Lower leg skin (tissue), 3 donors: Measurements from ENCODE around the gene NDUFAF2.

Experiments
- CTCF ChIP-seq, 3 donors: fragments of 450-650 bp; IDR thresholded peaks; one replicate each; pipeline ENCODE4 v1.5.1; 2016; ENCODE audit warnings: antibody characterized with exemption in 3 of 3, mild to moderate bottlenecking in 3 of 3, moderate library complexity in 2 of 3
- POLR2A ChIP-seq, 2 donors: fragments of 450-650 bp; IDR thresholded peaks; one replicate each; pipeline ENCODE4 v1.6.1; 2016 to 2017; ENCODE audit warnings: antibody characterized with exemption in 2 of 2, mild to moderate bottlenecking in 1 of 2, moderate library complexity in 1 of 2

GRCh38 chr5:60989790-60990189, 44.8 kb downstream of the NDUFAF2 start:
- TF ChIP-seq POLR2A (IDR thresholded peaks at IDR 0.05) (no peak), CTCF (IDR thresholded peaks at IDR 0.05) (no peak)
